Loucy (cell line): ENCODE data around the gene NTNG1.

Experiments used
- H2AFZ ChIP-seq: fragments of 200-600 bp; sonication (generic); 2 replicates; pipeline ENCODE4 v1.6.0; 2016; ENCODE audit warnings: antibody characterized with exemption, mild to moderate bottlenecking, low read length, moderate library complexity
- H3F3A ChIP-seq: fragments of 200-600 bp; 2 replicates; pipeline ENCODE4 v1.6.0; 2016; ENCODE audit warnings: antibody characterized with exemption, low read depth, mild to moderate bottlenecking
- H3K27me3 ChIP-seq: fragments of 200-600 bp; sonication (generic); 2 replicates; pipeline ENCODE4 v1.6.1; 2014; ENCODE audit warnings: low read length, mild to moderate bottlenecking; ENCODE audit not compliant: insufficient read depth, poor library complexity, severe bottlenecking
- H3K36me3 ChIP-seq: fragments of 200-600 bp; sonication (generic); 2 replicates; pipeline ENCODE4 v1.6.1; 2016; ENCODE audit warnings: low read length; ENCODE audit not compliant: insufficient read depth
- H3K4me1 ChIP-seq: fragments of 200-600 bp; sonication (generic); 2 replicates; pipeline ENCODE4 v1.5.1; 2014; ENCODE audit warnings: low read length, mild to moderate bottlenecking; ENCODE audit not compliant: insufficient read depth, poor library complexity, severe bottlenecking
- H3K4me2 ChIP-seq: fragments of 200-600 bp; sonication (generic); 2 replicates; pipeline ENCODE4 v1.6.0; 2014; ENCODE audit warnings: antibody characterized with exemption, low read length, low read depth, mild to moderate bottlenecking; ENCODE audit not compliant: poor library complexity, severe bottlenecking
- H3K4me3 ChIP-seq: fragments of 200-600 bp; sonication (generic); 2 replicates; pipeline ENCODE4 v1.5.1; 2014; ENCODE audit warnings: low read length, mild to moderate bottlenecking, mixed read lengths; ENCODE audit not compliant: poor library complexity, severe bottlenecking
- H3K79me2 ChIP-seq: fragments of 200-600 bp; sonication (generic); 2 replicates; pipeline ENCODE4 v1.6.1; 2014; ENCODE audit warnings: low read length; ENCODE audit not compliant: insufficient read depth
- H3K9ac ChIP-seq: fragments of 200-600 bp; sonication (generic); 2 replicates; pipeline ENCODE4 v1.6.0; 2014; ENCODE audit warnings: mild to moderate bottlenecking, low read depth, low read length, moderate library complexity; ENCODE audit not compliant: poor library complexity, severe bottlenecking
- H3K9me2 ChIP-seq: fragments of 200-600 bp; sonication (generic); replicated peaks from 2 replicates; pipeline ENCODE4 v1.6.1; 2016; ENCODE audit warnings: low read depth, low read length, mixed read lengths
- H3K9me3 ChIP-seq: fragments of 200-600 bp; sonication (generic); 2 replicates; pipeline ENCODE4 v1.6.1; 2014; ENCODE audit warnings: mild to moderate bottlenecking, antibody characterized with exemption, low read length, low read depth; ENCODE audit not compliant: insufficient read depth
- H4K20me1 ChIP-seq: fragments of 200-600 bp; sonication (generic); 2 replicates; pipeline ENCODE4 v1.6.0; 2014; ENCODE audit warnings: antibody characterized with exemption, low read length, mild to moderate bottlenecking; ENCODE audit not compliant: insufficient read depth, poor library complexity, severe bottlenecking
- CTCF ChIP-seq: fragments of 200-600 bp; sonication (generic); conservative IDR thresholded peaks from 2 replicates; pipeline ENCODE4 v1.5.1; 2014; ENCODE audit warnings: mild to moderate bottlenecking, antibody characterized with exemption, low read length
- EZH2phosphoT487 ChIP-seq: fragments of 200-600 bp; IDR thresholded peaks from 2 replicates; pipeline ENCODE4 v1.6.1; 2018; ENCODE audit warnings: antibody characterized with exemption, mild to moderate bottlenecking, moderate library complexity, borderline replicate concordance

The NTNG1 gene

GRCh38 chr1:107362468-107363140, 221.8 kb downstream of the NTNG1 start:
- H3K36me3 ChIP-seq, result no peaks in the 10 kb centered on the region
- H3K4me1 ChIP-seq, result no peaks in the 10 kb centered on the region
- H4K20me1 ChIP-seq, result no peaks in the 10 kb centered on the region
- no peaks in the 10 kb centered on the region for H3F3A ChIP-seq
- no peak overlapping the region for H3K9ac ChIP-seq
- H3K9me3 ChIP-seq, result no peaks in the 10 kb centered on the region
- H3K4me3 ChIP-seq, result no peak overlapping the region
- no peaks in the 10 kb centered on the region for H3K9me2 ChIP-seq
- TF ChIP-seq EZH2phosphoT487, result no peak
- TF ChIP-seq CTCF, result no peak
- H2AFZ ChIP-seq, result no peak overlapping the region
- H3K4me2 ChIP-seq, result no peak overlapping the region
- H3K27me3 ChIP-seq, result no peaks in the 10 kb centered on the region
- no peaks in the 10 kb centered on the region for H3K79me2 ChIP-seq

- no peaks in the 10 kb centered on the region for H3K9me3 ChIP-seq
- no peak overlapping the region for H3K9ac ChIP-seq
- no peaks in the 10 kb centered on the region for H4K20me1 ChIP-seq
- H3F3A ChIP-seq, result no peaks in the 10 kb centered on the region
- TF ChIP-seq CTCF (no peak), EZH2phosphoT487 (no peak)
- H3K9me2 ChIP-seq, result no peaks in the 10 kb centered on the region
- H3K4me1 ChIP-seq, result no peaks in the 10 kb centered on the region
- H3K4me2 ChIP-seq, result no peak overlapping the region
- H2AFZ ChIP-seq, result no peak overlapping the region
- H3K79me2 ChIP-seq, result no peaks in the 10 kb centered on the region
- no peaks in the 10 kb centered on the region for H3K36me3 ChIP-seq
- H3K27me3 ChIP-seq, result no peaks in the 10 kb centered on the region
- H3K4me3 ChIP-seq, result no peak overlapping the region
Observed at GRCh38 chr1:107363154-107363553, 222.3 kb downstream of the NTNG1 start.

- H3K36me3 ChIP-seq, result no peaks in the 10 kb centered on the region
- no peak for TF ChIP-seq EZH2phosphoT487
- no peak for TF ChIP-seq CTCF
- H3K79me2 ChIP-seq, result no peaks in the 10 kb centered on the region
- no peak overlapping the region for H3K4me2 ChIP-seq
- no peak overlapping the region for H3K4me3 ChIP-seq
- H3K4me1 ChIP-seq, result no peaks in the 10 kb centered on the region
- H3K9me3 ChIP-seq, result no peaks in the 10 kb centered on the region
- H2AFZ ChIP-seq, result no peak overlapping the region
- no peaks in the 10 kb centered on the region for H3K9me2 ChIP-seq
- no peaks in the 10 kb centered on the region for H3F3A ChIP-seq
- H3K27me3 ChIP-seq, result no peaks in the 10 kb centered on the region
- no peak overlapping the region for H3K9ac ChIP-seq
- no peaks in the 10 kb centered on the region for H4K20me1 ChIP-seq
Observed at GRCh38 chr1:107365527-107366240, 224.8 kb downstream of the NTNG1 start.
